ENCODE results near the gene OBSL1.

OBSL1 gene

DNA sequence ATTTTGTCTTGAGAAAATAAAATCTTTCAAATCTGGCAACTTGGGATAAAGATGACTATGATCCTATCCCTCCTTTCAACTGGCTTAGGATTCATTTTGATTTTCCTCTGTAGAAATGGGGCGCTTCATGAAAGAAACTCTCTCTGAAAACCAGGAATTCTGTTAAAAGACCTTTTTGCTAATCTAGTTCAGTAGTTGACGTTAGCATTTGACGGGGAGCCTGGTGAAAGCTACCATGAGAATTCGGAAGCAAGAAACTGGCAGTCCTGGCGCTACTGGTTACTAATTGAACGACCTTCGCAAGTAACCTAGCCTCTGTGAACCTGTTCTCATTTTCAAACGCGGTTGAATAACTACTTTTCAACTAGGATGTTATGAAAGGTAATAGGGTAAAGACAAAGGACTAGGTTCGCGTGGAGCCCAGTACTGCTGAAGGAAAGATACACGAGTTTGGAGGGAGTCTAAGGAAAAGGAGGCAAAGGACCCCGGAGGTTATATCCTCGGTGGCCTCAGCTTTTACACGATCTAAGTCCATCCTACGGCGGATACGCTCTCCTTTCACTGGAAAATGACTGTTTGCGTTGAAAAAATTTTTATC, 25.7 kb upstream of the OBSL1 start:
- DNase-seq: peak; percentile 8

- no peak for DNase-seq
Measured at GRCh38 chr2:219595256-219595655, 23.9 kb upstream of the OBSL1 start.

- no peak for DNase-seq
Measured at GRCh38 chr2:219593154-219593553, 21.8 kb upstream of the OBSL1 start.

DNA sequence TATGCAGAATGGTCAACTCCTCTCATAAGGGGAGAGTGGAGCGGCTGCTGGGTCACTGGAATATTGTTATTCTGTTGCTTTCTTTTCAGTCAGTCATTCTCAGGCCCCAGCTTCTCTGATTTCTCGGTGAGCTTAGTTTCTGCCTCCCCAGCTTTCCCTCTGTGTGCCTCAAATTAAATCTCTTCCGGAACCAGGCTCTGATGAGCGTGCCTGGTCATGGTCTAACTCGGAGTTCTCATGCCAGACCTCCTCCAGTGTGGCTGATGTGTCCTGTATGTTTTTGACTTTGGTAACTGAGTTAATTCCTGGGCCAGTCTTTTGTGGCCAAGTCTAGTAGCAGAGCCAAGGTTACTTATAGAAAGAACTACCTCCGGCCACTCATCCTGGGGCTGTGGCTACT, 21.4 kb upstream of the OBSL1 start:
- DNase-seq: no peak

GRCh38 chr2:219591091-219591490, 19.8 kb upstream of the OBSL1 start:
- no peak for DNase-seq

- no peak for DNase-seq
Measured at GRCh38 chr2:219581346-219581745, 10.0 kb upstream of the OBSL1 start.

- DNase-seq: no peak
Measured at GRCh38 chr2:219578811-219579613, 7.7 kb upstream of the OBSL1 start.

DNA sequence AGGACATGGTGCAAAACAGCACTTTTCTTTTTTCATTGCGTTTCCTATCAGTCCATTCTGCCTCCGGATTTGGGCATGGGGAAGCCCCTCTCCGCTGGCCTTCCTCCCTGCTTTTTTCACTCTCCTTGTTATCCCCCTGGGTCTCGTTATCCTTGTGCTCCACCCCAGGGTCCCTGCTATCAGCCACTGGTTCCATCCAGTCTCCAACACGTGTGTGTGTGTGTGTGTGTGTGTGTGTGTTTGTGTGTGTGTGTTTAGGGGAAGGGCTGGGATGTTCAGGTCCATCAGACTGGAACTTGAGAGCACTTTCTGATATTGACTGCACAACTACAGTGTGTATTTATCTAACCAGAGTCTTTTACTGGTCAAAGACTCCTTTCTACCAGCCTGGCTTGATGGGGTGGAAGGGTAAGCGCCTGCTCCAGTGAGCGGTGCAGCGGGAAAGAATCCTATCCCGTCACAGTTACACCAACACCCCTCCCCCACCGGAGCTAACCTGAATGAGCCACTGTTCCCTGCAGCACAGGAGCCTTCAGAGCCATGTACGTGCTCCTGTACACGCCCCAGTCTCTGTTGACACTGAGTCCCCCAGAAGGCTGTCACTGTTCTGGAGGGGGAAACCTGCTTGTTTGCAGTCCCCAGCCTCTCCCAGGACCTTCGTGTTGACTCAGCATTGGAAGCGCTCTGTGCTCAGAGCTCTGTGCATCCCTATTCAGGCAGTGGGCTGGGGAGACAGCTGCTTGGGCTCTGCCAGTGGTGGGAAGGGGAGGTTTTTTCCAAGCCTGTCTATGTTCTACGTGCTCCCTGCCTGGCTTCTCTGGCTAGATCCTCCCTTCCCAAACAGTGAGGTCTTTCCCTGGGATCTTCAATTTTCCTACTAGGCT, 5.4 kb upstream of the OBSL1 start:
- DNase-seq: no peak

GRCh38 chr2:219575566-219576504, 4.5 kb upstream of the OBSL1 start:
- no peak for DNase-seq

DNA sequence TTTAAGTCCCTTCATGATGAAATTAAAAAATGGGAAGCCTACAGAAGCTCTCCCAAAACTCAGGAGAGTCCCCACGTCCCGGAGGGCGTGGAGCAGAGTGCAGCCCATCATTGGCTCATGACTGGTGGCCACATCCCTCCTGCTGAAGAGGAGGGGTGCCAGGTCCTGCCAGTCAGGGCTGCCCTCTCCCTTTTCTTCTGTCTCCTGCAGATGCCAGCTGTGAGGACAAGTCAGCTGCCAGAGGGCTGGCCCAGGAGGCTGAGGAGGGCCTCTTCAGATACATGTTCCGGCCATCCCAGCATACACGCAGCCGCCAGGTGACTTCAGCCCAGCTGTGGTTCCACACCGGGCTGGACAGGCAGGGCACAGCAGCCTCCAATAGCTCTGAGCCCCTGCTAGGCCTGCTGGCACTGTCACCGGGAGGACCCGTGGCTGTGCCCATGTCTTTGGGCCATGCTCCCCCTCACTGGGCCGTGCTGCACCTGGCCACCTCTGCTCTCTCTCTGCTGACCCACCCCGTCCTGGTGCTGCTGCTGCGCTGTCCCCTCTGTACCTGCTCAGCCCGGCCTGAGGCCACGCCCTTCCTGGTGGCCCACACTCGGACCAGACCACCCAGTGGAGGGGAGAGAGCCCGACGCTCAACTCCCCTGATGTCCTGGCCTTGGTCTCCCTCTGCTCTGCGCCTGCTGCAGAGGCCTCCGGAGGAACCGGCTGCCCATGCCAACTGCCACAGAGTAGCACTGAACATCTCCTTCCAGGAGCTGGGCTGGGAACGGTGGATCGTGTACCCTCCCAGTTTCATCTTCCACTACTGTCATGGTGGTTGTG, 3.4 kb upstream of the OBSL1 start:
- no peak for DNase-seq

GRCh38 chr2:219573166-219573565, 1.8 kb upstream of the OBSL1 start:
- DNase-seq: no peak

DNA sequence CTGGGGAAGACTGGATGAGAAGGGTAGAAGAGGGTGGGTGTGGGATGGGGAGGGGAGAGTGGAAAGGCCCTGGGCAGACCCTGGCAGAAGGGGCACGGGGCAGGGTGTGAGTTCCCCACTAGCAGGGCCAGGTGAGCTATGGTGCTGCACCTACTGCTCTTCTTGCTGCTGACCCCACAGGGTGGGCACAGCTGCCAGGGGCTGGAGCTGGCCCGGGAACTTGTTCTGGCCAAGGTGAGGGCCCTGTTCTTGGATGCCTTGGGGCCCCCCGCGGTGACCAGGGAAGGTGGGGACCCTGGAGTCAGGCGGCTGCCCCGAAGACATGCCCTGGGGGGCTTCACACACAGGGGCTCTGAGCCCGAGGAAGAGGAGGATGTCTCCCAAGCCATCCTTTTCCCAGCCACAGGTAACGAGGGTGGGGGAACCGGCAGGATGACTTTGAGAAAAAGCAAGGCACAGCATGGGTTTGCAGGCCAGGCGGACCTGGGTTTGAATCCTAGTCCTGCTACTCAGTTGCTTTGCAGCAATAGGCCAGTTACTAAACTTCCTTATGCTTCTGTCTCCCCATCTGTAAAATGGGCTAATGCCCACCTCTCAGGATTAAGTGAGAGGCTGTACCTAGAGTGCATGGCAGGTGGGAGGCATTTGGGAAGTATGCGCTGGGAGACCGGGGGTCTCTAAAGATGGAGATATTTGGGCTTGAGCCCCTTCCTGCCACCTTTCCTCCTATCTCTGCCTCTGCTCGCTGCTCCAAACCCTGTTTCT, 1.1 kb upstream of the OBSL1 start, which contains the start of gene INHA:
INHA (plus strand) TSS at position 74 of the 765 bp plus-strand sequence; CDS start at position 139, 65 bp downstream.
- DNase-seq: no peak

GRCh38 chr2:219570924-219571310, 422 bp downstream of the OBSL1 start:
- no peak for DNase-seq

- DNase-seq: peak; percentile 35
Measured at GRCh38 chr2:219570194-219570923, 980 bp downstream of the OBSL1 start.

DNA sequence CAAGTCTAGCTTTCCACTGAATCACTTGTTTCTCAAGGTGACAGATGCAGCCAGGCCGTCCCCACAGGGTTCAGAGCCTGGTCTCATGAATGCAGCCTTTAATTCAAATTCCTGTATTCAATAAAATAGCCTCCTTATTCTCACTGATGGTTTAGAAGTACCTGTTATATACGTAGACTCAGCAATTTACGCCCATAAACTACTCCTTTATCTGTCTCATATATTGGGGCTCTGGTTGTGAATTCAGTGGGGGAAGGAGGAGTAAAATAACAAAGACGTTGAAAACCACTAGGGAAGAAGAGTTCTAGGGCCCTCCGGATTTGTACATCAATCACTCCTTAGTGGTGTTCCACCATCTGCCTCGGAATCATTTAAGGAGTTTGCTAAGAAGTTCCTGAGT, 1.7 kb downstream of the OBSL1 start:
- no peak for DNase-seq

DNA sequence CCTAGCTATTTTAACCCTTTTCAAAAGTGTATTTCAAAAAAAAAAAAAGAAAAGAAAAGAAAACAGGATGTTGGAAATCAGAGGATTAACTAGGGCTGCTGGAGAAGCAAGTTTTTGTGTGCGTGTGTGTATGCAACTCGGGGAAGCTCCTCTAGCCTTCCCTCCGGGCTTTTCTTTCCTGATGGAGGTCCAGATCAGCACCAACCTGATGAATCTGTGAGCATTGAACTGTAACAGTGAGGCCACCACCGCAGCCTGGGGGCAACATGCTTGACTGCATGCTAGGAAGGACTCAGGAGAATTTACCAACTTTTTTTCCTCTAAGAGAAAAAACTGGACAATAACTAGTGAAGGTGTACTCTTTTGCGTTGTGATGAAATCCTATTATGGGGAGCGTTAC, 2.3 kb downstream of the OBSL1 start:
- no peak for DNase-seq

- no peak for DNase-seq
Measured at GRCh38 chr2:219567791-219568361, 3.5 kb downstream of the OBSL1 start.

DNA sequence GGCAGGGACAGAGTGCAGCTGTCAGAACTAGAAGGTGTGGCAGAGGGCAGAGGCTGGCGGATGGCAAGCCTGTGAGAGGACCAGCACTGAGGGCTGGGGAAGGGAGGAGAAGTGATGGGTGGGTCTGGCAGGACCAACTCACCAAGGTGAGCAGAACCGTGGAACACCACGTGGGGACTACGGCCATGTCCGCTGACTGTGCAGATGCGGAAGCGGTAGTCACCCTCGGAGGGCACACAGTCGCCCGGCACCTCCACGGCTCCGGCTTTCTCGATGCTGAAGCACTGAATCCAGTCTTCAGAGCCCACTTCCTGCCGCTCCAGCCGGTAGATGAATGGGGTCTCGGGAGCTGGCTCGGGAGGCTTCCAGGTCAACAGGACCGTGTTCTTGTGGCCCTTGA, 4.2 kb downstream of the OBSL1 start:
- DNase-seq: no peak

- no peak for DNase-seq
Measured at GRCh38 chr2:219566640-219567039, 4.7 kb downstream of the OBSL1 start.
